Large intestine (tissue), 3 donors: ENCODE results near the gene OR2A42. TPM values are rescaled to one million over a fixed set of nuclear protein-coding genes. Genes with fewer than 3 reads are reported as not detected.
"Not testable (repeated sequence)": the region's sequence is repeated elsewhere in the genome, so short reads cannot be mapped to it uniquely, and the experiment has no call there.

Experiments used
- DNase-seq, 2 donors: peaks; one replicate each; pipeline versions ENCODE4 v3.0.0 to v3.0.0-alpha.2; 2013
- H3K27ac ChIP-seq: one replicate; pipeline ENCODE4 v1.5.1; 2013; ENCODE audit warnings: low read length
- H3K27me3 ChIP-seq: 2 replicates; pipeline ENCODE4 v1.6.1; 2013; ENCODE audit warnings: low read length; ENCODE audit not compliant: control insufficient read depth, insufficient read depth
- H3K36me3 ChIP-seq: 2 replicates; pipeline ENCODE4 v1.6.1; 2013; ENCODE audit warnings: low read length; ENCODE audit not compliant: control insufficient read depth, insufficient read depth
- H3K4me1 ChIP-seq: one replicate; pipeline ENCODE4 v1.6.1; 2013; ENCODE audit warnings: low read length; ENCODE audit not compliant: control insufficient read depth, insufficient read depth
- H3K4me3 ChIP-seq: one replicate; pipeline ENCODE4 v1.5.1; 2013; ENCODE audit warnings: low read length
- H3K9me3 ChIP-seq: one replicate; pipeline ENCODE4 v1.6.1; 2013; ENCODE audit warnings: mild to moderate bottlenecking, low read depth, low read length, moderate library complexity; ENCODE audit not compliant: control insufficient read depth
- WGBS: methylation state at CpG from one replicate; pipeline ENCODE4 v1.1.5; 2013; ENCODE audit warnings: low lambda C conversion rate; ENCODE audit not compliant: insufficient coverage; 5-methylcytosine and 5-hydroxymethylcytosine counted together
- polyA plus RNA-seq: library from polyadenylated mRNA; unstranded; fragments of 120-200 nt; gene quantifications from one replicate; pipeline ENCODE4 v1.2.1, GENCODE V29; 2013

Gene OR2A42
- polyA plus RNA-seq, 1 donor: 0.34 TPM

DNA sequence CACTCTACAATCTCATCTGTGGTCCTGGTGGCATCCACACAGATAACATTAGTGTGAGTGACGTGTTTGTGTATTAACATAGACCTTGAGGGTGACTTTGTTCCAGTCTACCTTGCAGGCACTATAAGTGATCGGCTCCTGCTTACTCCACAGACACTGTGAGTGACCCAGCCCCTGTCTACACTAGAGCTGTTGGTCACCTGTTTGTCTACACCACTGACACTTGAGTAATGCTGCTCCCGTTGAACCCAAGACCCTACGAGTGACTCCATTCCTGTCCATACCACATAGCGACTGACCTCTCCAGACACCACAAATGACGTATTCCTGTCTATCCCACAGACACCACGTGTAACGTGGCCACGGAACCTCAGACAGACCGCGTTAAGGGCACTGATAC, 45.6 kb downstream of the OR2A42 start:
- H3K4me1 ChIP-seq, H3K27me3 ChIP-seq, H3K9me3 ChIP-seq, H3K27ac ChIP-seq, H3K36me3 ChIP-seq, DNase-seq, H3K4me3 ChIP-seq: not testable (repeated sequence)
- WGBS: no CpG with 5 or more reads among the region's 11 CpGs

DNA sequence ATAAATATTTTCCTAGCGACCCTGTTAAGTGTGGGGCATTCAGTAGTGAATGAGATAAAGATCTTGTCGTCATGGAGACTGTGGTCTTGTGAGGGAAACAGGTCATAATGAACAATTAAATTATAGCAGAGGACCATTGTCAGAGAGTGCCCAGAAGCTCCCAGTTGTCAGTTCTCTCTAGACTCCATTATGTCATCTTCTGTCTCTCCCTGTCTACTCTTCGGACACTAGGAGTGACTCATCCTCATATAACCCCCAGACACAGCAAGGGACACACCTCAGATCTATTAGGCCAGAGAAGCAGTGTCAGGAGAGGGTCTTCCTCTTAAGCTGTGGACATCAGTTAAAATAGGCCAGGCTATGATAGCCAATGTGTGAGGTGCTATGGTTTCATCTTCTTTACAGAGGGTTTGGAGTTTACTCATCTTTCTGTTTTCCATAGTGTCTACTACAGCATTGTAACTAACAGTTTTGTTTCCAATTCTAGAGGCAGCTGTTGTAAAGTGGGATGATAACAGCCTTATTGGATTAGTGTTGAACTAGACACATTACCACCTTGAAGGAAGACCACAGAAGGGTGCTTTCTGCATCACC, 50.7 kb downstream of the OR2A42 start:
- H3K27me3 ChIP-seq, DNase-seq, H3K9me3 ChIP-seq, H3K36me3 ChIP-seq, H3K4me1 ChIP-seq, H3K4me3 ChIP-seq, H3K27ac ChIP-seq: not testable (repeated sequence)
- WGBS: no CpG with 5 or more reads among the region's 3 CpGs

DNA sequence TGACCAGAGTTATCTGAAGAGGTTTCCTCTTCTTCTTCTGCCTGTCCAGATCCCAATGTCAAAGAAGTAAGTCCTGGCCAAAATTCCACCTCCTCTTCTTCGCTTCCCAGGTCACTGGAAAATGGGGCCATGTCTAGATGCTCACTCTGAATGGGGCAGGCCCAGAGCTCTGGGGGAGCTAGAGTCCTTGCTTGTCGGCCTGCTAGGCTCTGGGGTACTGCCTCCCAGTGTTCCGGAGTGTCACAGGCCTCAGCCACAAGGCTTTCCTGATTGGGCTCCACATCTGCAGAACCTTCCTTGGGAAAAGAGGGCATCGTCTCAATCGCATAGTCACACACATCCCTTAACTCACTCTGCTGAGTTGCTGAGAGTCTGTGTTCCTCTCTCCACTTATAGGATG, 51.6 kb downstream of the OR2A42 start:
- DNase-seq, H3K4me1 ChIP-seq, H3K36me3 ChIP-seq, H3K27ac ChIP-seq, H3K4me3 ChIP-seq, H3K9me3 ChIP-seq, H3K27me3 ChIP-seq: not testable (repeated sequence)
- WGBS: no CpG with 5 or more reads among the region's 5 CpGs

DNA sequence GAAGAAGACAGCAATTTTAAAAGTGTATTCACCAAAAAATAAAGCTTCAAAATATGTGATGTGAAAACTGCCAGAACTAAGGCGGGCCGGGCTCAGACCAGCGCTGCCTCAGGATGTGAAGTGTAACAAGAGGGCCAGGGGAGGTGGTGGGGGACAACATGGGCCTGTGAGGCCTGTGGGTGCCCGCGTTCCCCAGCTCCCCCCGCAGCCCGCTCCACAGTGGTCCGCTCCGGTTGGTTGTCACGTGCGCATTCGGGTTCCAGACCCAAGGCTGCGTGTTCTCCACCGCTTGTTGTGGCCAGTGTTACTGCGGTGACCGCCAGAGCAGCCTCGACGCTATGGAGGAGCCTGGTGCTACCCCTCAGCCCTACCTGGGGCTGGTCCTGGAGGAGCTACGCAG, 56.2 kb downstream of the OR2A42 start, which contains the start of gene CTAGE4:
TSS of gene CTAGE4 (plus strand) at position 301 of the 400 bp plus-strand sequence. CDS start at position 339, 38 bp downstream.
- H3K27ac ChIP-seq, DNase-seq, H3K36me3 ChIP-seq, H3K27me3 ChIP-seq, H3K4me3 ChIP-seq, H3K4me1 ChIP-seq, H3K9me3 ChIP-seq: not testable (repeated sequence)
- WGBS: no CpG with 5 or more reads among the region's 19 CpGs

DNA sequence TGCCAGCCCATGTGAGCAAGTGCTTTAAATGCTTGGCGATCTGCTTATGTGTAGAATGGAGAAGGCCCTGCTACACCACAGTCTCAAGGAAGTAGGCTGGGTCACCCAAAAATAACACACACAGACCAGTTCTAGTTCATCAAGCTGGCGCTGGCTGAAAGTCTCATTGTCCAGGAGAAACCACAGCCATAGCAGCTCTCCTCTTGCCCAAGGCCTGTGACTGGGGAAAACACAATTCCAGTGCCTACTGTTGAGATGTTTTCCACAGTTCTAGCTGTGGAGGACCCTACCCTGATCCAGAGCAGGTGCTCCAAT, 60.3 kb downstream of the OR2A42 start:
- H3K9me3 ChIP-seq, H3K36me3 ChIP-seq, H3K27me3 ChIP-seq, H3K4me3 ChIP-seq, DNase-seq, H3K4me1 ChIP-seq, H3K27ac ChIP-seq: not testable (repeated sequence)
- no CpG with 5 or more reads among the region's 2 CpGs for WGBS

DNA sequence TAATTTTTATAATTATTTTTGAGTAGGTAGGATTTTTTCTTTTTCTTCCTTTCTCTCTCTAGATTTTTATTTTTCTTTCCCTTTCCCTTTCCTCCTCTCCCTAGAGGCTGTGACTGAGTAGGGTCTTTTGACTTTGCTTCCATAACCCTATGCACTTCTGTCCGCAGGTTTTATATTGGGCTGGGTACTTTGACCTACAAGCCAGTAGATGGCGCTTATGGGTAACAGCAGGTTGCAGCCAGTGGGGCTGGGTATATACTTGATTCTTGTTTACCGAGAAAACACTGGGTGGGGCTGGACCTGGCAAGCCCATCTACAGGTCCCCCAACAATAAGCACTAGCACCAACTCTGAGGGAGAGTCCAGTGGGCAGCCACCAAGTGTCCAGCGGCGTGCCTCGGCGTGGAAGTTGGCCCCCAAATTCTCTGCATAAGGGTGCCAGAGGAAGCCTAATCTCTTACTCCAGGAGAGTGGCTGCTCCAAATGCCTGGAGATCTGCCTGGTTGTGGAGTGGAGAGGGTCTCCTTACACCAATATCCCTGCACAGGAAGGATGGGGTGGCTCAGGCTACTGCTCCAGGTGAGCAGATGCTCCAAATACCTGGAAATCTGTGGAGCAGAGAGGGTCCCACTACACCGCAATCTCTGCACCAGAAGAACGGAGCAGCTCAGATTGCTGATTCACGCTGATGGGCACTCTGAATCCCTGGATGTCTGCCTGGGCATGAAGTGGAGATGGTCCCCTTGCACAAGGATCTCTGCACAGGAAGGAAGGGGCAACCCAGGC, 60.8 kb downstream of the OR2A42 start:
- not testable (repeated sequence) for DNase-seq
- no CpG with 5 or more reads among the region's 10 CpGs for WGBS

More for the DNA sequence above, 60.8 kb downstream of the OR2A42 start:
- not testable (repeated sequence) for H3K4me1 ChIP-seq, H3K9me3 ChIP-seq, H3K27me3 ChIP-seq, H3K36me3 ChIP-seq, H3K4me3 ChIP-seq, H3K27ac ChIP-seq

Other genes with a start within 250 kb of the OR2A42 start
- not detected for gene OR6B1, start 239.3 kb downstream of the OR2A42 start, polyA plus RNA-seq
- under 0.01 TPM for gene OR2A5, start 190.7 kb downstream of the OR2A42 start, polyA plus RNA-seq
- not detected for gene OR2A25, start 169.8 kb downstream of the OR2A42 start, polyA plus RNA-seq
- gene OR2A12, start 153.3 kb downstream of the OR2A42 start, polyA plus RNA-seq: 0.04 TPM
- gene OR2A2, start 130.0 kb downstream of the OR2A42 start, polyA plus RNA-seq: not detected
- gene OR2A14, start 116.4 kb downstream of the OR2A42 start, polyA plus RNA-seq: 0.07 TPM
- 18.7 TPM for gene CTAGE4, start 56.1 kb downstream of the OR2A42 start, polyA plus RNA-seq
- 30.6 TPM for gene ARHGEF35, start 43.8 kb downstream of the OR2A42 start, polyA plus RNA-seq
- 16.7 TPM for gene OR2A7, start 25.2 kb upstream of the OR2A42 start, polyA plus RNA-seq
- gene CTAGE8, start 29.7 kb upstream of the OR2A42 start, polyA plus RNA-seq: 11.2 TPM
- gene OR2A1, start 72.8 kb upstream of the OR2A42 start, polyA plus RNA-seq: 0.94 TPM
- 41.1 TPM for gene ARHGEF5, start 115.8 kb upstream of the OR2A42 start, polyA plus RNA-seq
- gene NOBOX, start 164.1 kb upstream of the OR2A42 start, polyA plus RNA-seq: not detected